Measurements from ENCODE around the gene SORL1.

DNA sequence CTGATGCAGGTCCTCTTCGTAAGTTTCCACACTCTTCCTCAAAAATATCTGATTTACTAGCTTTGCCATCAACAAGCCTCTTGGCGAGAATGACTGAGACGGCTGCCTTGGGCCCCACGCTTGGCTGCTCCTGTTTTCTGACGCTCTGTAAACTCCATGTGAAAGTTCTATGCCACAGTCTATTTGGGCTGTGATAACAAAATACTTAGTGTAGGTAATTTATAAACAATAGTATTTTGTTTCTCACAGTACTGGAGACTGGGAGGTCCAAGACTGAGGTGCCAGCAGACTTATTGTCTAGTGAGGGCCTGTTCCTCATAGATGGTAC lies 123.8 kb downstream of the SORL1 start:
- TF ChIP-seq POLR2A (IDR thresholded peaks at IDR 0.05; ENCODE audit: control extremely low read depth in 1 of 2, low read depth in 2 of 2, low read length in 2 of 2) (no peak), KDM1A (IDR thresholded peaks at IDR 0.05; ENCODE audit: borderline replicate concordance, low read length) (no peak), EZH2 (IDR thresholded peaks at IDR 0.05; ENCODE audit: low read depth, low read length, severe bottlenecking) (no peak), NANOG (IDR thresholded peaks at IDR 0.05; ENCODE audit: insufficient read depth, low read depth, low read length, poor library complexity, severe bottlenecking) (no peak), CBX8 (IDR thresholded peaks at IDR 0.05; ENCODE audit: borderline replicate concordance, low read depth, low read length) (no peak), CTCF (IDR thresholded peaks at IDR 0.05; ENCODE audit: control extremely low read depth in 1 of 3, insufficient read depth in 1 of 3, low read depth in 1 of 3, low read length in 3 of 3) (no peak), SIX5 (IDR thresholded peaks at IDR 0.05; ENCODE audit: low read depth, low read length) (no peak), BCL11A (IDR thresholded peaks at IDR 0.05; ENCODE audit: low read depth in 2 of 2, low read length in 2 of 2) (no peak), EGR1 (IDR thresholded peaks at IDR 0.05; ENCODE audit: borderline replicate concordance, low read depth, low read length) (no peak), POLR2AphosphoS5 (IDR thresholded peaks at IDR 0.05; ENCODE audit: low read depth, low read length) (no peak), KDM5A (IDR thresholded peaks at IDR 0.05; ENCODE audit: low read length) (no peak), CEBPB (IDR thresholded peaks at IDR 0.05; ENCODE audit: low read depth, low read length) (no peak)
- TF ChIP-seq, protein P1, sequence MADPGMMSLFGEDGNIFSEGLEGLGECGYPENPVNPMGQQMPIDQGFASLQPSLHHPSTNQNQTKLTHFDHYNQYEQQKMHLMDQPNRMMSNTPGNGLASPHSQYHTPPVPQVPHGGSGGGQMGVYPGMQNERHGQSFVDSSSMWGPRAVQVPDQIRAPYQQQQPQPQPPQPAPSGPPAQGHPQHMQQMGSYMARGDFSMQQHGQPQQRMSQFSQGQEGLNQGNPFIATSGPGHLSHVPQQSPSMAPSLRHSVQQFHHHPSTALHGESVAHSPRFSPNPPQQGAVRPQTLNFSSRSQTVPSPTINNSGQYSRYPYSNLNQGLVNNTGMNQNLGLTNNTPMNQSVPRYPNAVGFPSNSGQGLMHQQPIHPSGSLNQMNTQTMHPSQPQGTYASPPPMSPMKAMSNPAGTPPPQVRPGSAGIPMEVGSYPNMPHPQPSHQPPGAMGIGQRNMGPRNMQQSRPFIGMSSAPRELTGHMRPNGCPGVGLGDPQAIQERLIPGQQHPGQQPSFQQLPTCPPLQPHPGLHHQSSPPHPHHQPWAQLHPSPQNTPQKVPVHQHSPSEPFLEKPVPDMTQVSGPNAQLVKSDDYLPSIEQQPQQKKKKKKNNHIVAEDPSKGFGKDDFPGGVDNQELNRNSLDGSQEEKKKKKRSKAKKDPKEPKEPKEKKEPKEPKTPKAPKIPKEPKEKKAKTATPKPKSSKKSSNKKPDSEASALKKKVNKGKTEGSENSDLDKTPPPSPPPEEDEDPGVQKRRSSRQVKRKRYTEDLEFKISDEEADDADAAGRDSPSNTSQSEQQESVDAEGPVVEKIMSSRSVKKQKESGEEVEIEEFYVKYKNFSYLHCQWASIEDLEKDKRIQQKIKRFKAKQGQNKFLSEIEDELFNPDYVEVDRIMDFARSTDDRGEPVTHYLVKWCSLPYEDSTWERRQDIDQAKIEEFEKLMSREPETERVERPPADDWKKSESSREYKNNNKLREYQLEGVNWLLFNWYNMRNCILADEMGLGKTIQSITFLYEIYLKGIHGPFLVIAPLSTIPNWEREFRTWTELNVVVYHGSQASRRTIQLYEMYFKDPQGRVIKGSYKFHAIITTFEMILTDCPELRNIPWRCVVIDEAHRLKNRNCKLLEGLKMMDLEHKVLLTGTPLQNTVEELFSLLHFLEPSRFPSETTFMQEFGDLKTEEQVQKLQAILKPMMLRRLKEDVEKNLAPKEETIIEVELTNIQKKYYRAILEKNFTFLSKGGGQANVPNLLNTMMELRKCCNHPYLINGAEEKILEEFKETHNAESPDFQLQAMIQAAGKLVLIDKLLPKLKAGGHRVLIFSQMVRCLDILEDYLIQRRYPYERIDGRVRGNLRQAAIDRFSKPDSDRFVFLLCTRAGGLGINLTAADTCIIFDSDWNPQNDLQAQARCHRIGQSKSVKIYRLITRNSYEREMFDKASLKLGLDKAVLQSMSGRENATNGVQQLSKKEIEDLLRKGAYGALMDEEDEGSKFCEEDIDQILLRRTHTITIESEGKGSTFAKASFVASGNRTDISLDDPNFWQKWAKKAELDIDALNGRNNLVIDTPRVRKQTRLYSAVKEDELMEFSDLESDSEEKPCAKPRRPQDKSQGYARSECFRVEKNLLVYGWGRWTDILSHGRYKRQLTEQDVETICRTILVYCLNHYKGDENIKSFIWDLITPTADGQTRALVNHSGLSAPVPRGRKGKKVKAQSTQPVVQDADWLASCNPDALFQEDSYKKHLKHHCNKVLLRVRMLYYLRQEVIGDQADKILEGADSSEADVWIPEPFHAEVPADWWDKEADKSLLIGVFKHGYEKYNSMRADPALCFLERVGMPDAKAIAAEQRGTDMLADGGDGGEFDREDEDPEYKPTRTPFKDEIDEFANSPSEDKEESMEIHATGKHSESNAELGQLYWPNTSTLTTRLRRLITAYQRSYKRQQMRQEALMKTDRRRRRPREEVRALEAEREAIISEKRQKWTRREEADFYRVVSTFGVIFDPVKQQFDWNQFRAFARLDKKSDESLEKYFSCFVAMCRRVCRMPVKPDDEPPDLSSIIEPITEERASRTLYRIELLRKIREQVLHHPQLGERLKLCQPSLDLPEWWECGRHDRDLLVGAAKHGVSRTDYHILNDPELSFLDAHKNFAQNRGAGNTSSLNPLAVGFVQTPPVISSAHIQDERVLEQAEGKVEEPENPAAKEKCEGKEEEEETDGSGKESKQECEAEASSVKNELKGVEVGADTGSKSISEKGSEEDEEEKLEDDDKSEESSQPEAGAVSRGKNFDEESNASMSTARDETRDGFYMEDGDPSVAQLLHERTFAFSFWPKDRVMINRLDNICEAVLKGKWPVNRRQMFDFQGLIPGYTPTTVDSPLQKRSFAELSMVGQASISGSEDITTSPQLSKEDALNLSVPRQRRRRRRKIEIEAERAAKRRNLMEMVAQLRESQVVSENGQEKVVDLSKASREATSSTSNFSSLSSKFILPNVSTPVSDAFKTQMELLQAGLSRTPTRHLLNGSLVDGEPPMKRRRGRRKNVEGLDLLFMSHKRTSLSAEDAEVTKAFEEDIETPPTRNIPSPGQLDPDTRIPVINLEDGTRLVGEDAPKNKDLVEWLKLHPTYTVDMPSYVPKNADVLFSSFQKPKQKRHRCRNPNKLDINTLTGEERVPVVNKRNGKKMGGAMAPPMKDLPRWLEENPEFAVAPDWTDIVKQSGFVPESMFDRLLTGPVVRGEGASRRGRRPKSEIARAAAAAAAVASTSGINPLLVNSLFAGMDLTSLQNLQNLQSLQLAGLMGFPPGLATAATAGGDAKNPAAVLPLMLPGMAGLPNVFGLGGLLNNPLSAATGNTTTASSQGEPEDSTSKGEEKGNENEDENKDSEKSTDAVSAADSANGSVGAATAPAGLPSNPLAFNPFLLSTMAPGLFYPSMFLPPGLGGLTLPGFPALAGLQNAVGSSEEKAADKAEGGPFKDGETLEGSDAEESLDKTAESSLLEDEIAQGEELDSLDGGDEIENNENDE (IDR thresholded peaks at IDR 0.05; ENCODE audit: insufficient replicate concordance, low read length) = no peak

Data from H1 (cell line).